GM19452 (cell line): ENCODE data around the gene GPBAR1.
A peak's percentile ranks its signal among the peaks of the same experiment; 100 is the strongest.

ENCODE experiments used
- ATAC-seq: cut with Tn5 transposase; IDR thresholded peaks from one replicate; pipeline ENCODE4 v1.9.1; 2021; ENCODE audit not compliant: unreplicated experiment

GPBAR1 gene

GRCh38 chr2:218244204-218244603 lies 16.6 kb upstream of the GPBAR1 start:
- ATAC-seq: no peak

- no peak for ATAC-seq
These were observed 16.1 kb upstream of the GPBAR1 start for GRCh38 chr2:218244665-218245064.

GRCh38 chr2:218245214-218245613 lies 15.6 kb upstream of the GPBAR1 start:
- no peak for ATAC-seq

GRCh38 chr2:218249691-218250090 lies 11.1 kb upstream of the GPBAR1 start:
- ATAC-seq: no peak

GRCh38 chr2:218252509-218253231 lies 8.1 kb upstream of the GPBAR1 start:
- no peak for ATAC-seq

- no peak for ATAC-seq
These were observed 7.6 kb upstream of the GPBAR1 start for GRCh38 chr2:218253232-218253625.

- ATAC-seq: no peak
These were observed 5.4 kb upstream of the GPBAR1 start for GRCh38 chr2:218255446-218255845.

- peak; percentile 4 for ATAC-seq
These were observed 4.0 kb upstream of the GPBAR1 start for GRCh38 chr2:218256612-218257350.

- ATAC-seq: peak; percentile 83
These were observed 3.3 kb upstream of the GPBAR1 start for GRCh38 chr2:218257390-218257981.

- ATAC-seq: no peak
These were observed 1.5 kb upstream of the GPBAR1 start for GRCh38 chr2:218259099-218259961.

- no peak for ATAC-seq
These were observed 649 bp upstream of the GPBAR1 start for GRCh38 chr2:218260166-218260565.

GRCh38 chr2:218261423-218262236 lies 815 bp downstream of the GPBAR1 start:
- no peak for ATAC-seq

GRCh38 chr2:218262237-218262600 lies 1.4 kb downstream of the GPBAR1 start:
- ATAC-seq: no peak

- no peak for ATAC-seq
These were observed 2.1 kb downstream of the GPBAR1 start for GRCh38 chr2:218262631-218263586.

GRCh38 chr2:218263817-218264641 lies 3.2 kb downstream of the GPBAR1 start:
- no peak for ATAC-seq

- no peak for ATAC-seq
These were observed 4.2 kb downstream of the GPBAR1 start for GRCh38 chr2:218264773-218265561.

- no peak for ATAC-seq
These were observed 4.8 kb downstream of the GPBAR1 start for GRCh38 chr2:218265626-218266025.
